Heart left ventricle (tissue), 13 donors: ENCODE measurements around the gene FNIP1.

Source experiments
- CTCF ChIP-seq, 12 donors: fragments of 200-600 bp; sonication (generic) in 4 of 12; IDR thresholded peaks; one replicate each; pipeline versions ENCODE4 v1.5.0 to v1.8.0; 2018 to 2022; ENCODE audit warnings: antibody characterized with exemption in 12 of 12, mild to moderate bottlenecking in 5 of 12
- POLR2A ChIP-seq, 2 donors: fragments of 450-650 bp; IDR thresholded peaks; one replicate each; pipeline ENCODE4 v1.6.1; 2017; ENCODE audit warnings: antibody characterized with exemption in 2 of 2, mild to moderate bottlenecking in 2 of 2, moderate library complexity in 2 of 2
- donor health status: ischemic (EF 13 %, LVEDD 7.1; RV severe dilation, severe dysfunction).
- donor health status: DM: no; HTN: yes; CAD: no.
- donor health status: DM: no; HTN: no; CAD: no.
- donor health status: ischemic (EF 25% LVEDD 6.9; RV normal size, moderate dysfunction).
- donor health status: ischemic (EF 25% LVEDD 5.7; RV mildly dilated, moderate dysfunction).
- donor health status: ischemic (EF 35%, LVEDD 5.7; RV mildly dilated, moderate dysfunction).
- donor health status: nonischemic (EF 11% LVEDD 7.7; RV severe dilation, severe dysfunction).
- donor health status: DM: yes; HTN: yes; CAD: no.
- donor health status: PGD.
- donor health status: ischemic (EF 29% LVEDD 5.4; RV normal size, mild dysfunction).
- donor health status: nonischemic (EF 23%, LVEDD 6.1; RV moderate dilation, normal function).

GRCh38 chr5:131795879-131796792, 681 bp downstream of the FNIP1 start:
- TF ChIP-seq CTCF (IDR thresholded peaks at IDR 0.05) (no peak), POLR2A (IDR thresholded peaks at IDR 0.05) (no peak)
